NCI-H510A treated with DMSO at 0.1 percent for 48 hours (cell line): ENCODE measurements around the gene MACROD2.

Source experiments
- DNase-seq: peaks from one replicate; lab custom pipeline; 2025; lab: John Stamatoyannopoulos, UW

The MACROD2 gene

GRCh38 chr20:16025084-16025483 lies 2029.8 kb downstream of the MACROD2 start:
- no peak for DNase-seq

- no peak for DNase-seq
Measured at GRCh38 chr20:16027686-16028085, 2032.4 kb downstream of the MACROD2 start.

GRCh38 chr20:16028923-16029322 lies 2033.6 kb downstream of the MACROD2 start:
- DNase-seq = no peak

GRCh38 chr20:16030253-16030652 lies 2034.9 kb downstream of the MACROD2 start:
- no peak for DNase-seq

GRCh38 chr20:16035576-16035975 lies 2040.3 kb downstream of the MACROD2 start:
- no peak for DNase-seq

- no peak for DNase-seq
Measured at GRCh38 chr20:16036331-16036730, 2041.0 kb downstream of the MACROD2 start.

GRCh38 chr20:16040742-16041141 lies 2045.4 kb downstream of the MACROD2 start:
- DNase-seq = no peak

GRCh38 chr20:16042731-16043130 lies 2047.4 kb downstream of the MACROD2 start:
- DNase-seq = no peak

GRCh38 chr20:16043931-16044330 lies 2048.6 kb downstream of the MACROD2 start:
- DNase-seq = no peak

GRCh38 chr20:16048876-16049275 lies 2053.6 kb downstream of the MACROD2 start:
- no peak for DNase-seq

GRCh38 chr20:16049529-16050093 lies 2054.3 kb downstream of the MACROD2 start:
- DNase-seq = no peak

GRCh38 chr20:16050366-16050765 lies 2055.1 kb downstream of the MACROD2 start:
- DNase-seq = no peak

- no peak for DNase-seq
Measured at GRCh38 chr20:16051968-16052367, 2056.7 kb downstream of the MACROD2 start.

- no peak for DNase-seq
Measured at GRCh38 chr20:16052456-16052855, 2057.1 kb downstream of the MACROD2 start.

- DNase-seq = no peak
Measured at GRCh38 chr20:16054985-16055384, 2059.7 kb downstream of the MACROD2 start.

GRCh38 chr20:16057651-16058050 lies 2062.3 kb downstream of the MACROD2 start:
- DNase-seq = no peak

GRCh38 chr20:16058268-16058667 lies 2063.0 kb downstream of the MACROD2 start:
- no peak for DNase-seq

- DNase-seq = no peak
Measured at GRCh38 chr20:16059841-16060240, 2064.5 kb downstream of the MACROD2 start.

- DNase-seq = peak; percentile 35
Measured at GRCh38 chr20:16061351-16061750, 2066.0 kb downstream of the MACROD2 start.

GRCh38 chr20:16062661-16063581 lies 2067.6 kb downstream of the MACROD2 start:
- no peak for DNase-seq

GRCh38 chr20:16063881-16064280 lies 2068.6 kb downstream of the MACROD2 start:
- no peak for DNase-seq

GRCh38 chr20:16064989-16065707 lies 2069.8 kb downstream of the MACROD2 start:
- DNase-seq = no peak

- DNase-seq = peak; percentile 94
Measured at GRCh38 chr20:16066571-16066970, 2071.3 kb downstream of the MACROD2 start.
